HG02798 (cell line): Measurements from ENCODE around the gene BID.

ENCODE experiments used
- ATAC-seq: cut with Tn5 transposase; IDR thresholded peaks from one replicate; pipeline ENCODE4 v1.9.1; 2021; ENCODE audit warnings: mild to moderate bottlenecking; ENCODE audit not compliant: unreplicated experiment, poor library complexity

The BID gene

DNA sequence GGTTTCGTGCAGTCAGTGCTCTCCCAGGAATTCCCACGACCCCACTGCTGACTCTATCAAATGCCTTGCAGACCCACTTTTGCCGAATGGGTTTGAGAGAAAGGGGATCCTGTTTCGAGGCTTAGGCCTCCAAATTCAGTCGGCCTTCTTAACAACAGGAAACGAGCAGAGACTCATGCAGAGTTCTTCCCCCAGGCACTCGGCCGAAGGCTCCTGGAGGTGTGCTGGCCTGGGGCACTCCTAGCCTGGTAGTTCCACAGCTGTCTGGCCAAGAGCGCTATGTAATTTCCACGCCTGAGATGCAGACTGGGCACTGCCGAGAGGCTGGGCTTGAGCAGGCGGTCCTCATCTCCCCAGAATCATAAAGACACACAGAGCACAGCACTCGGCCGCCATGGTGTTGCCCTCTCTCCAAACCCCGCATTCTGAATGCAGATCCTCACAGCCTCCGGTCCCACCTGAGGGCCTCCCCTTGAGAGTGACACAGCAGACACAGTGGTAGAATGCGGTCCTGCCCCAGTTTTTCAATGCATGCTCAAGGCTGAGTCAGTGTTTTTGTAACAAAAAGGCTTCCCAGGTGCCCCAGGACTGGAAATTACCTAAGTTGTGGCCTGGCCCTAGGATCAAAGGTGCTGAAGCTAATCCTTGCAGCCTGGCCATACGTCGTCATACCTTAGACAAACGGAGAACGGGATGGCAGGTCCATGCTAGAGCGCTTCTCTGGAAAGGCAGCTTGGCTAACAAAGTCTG is 30.2 kb upstream of the BID start:
- no peak for ATAC-seq

DNA sequence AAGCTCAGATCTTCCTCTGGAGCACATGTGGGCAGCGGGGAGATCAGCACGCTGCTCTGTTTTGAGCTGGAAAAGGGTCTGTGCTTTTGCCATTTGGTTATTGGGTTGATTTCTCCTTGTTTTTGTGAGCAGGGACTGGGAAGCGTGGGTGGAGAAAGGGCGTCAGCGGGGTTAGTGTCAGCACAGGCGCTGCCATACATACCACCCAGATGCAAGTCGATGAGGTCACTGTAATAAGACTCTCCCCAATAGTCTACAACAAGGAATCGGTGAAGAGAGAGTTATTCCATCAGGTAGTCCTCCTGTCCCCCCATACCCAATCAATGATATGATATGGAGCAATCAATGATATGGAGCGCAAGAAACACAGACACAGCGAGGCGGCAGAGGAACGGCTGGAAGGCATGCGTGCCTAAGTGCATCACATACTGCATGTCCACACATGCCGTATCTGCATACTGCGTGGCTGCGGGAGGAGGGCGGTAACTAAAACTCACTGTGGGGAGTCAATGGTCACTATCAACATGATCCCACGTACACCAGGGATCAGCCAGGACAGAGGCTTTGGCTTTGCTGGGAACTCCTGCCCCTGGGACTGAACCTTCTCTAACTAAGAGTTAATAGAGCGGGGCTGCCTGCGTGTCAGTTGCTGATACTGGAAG is 29.5 kb upstream of the BID start:
- no peak for ATAC-seq

DNA sequence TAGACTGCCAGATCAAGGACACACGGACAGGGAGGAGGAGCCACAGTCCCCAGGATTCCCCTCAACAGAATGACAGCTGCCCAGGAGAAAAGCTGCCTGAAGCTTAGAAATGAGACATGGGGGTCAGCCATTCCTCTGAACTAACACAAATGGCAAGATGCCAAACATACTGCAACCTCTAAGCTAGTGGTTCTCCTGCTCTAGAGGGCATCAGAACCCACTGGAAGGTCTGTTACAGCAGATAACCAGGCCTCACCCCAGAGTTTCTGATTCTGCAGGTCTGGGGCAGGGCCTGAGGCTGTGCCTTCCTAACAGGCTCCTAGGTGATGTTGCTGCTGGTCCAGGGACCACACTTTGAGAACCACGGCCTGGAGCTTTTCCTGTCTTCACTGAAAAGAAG is 28.6 kb upstream of the BID start:
- ATAC-seq: no peak

DNA sequence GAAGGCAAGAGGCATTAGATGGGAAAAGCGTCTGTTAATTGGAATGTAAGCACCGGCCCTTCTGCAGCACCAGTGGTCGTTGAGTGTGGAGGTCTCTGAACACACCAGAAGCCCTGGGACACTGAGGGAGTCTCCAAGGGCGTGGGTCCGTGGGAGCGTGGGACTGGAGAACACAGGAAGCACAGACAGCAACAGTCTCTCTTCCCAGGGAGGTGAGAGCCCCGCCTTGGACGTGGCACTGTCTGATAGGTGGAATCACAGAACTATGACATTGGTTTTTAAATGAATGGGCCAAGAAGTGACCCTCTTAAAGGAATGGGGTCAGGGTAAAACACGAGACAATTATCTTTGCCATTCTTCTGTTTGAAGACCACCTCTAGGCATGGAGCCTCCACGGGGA is 28.1 kb upstream of the BID start:
- ATAC-seq: no peak

DNA sequence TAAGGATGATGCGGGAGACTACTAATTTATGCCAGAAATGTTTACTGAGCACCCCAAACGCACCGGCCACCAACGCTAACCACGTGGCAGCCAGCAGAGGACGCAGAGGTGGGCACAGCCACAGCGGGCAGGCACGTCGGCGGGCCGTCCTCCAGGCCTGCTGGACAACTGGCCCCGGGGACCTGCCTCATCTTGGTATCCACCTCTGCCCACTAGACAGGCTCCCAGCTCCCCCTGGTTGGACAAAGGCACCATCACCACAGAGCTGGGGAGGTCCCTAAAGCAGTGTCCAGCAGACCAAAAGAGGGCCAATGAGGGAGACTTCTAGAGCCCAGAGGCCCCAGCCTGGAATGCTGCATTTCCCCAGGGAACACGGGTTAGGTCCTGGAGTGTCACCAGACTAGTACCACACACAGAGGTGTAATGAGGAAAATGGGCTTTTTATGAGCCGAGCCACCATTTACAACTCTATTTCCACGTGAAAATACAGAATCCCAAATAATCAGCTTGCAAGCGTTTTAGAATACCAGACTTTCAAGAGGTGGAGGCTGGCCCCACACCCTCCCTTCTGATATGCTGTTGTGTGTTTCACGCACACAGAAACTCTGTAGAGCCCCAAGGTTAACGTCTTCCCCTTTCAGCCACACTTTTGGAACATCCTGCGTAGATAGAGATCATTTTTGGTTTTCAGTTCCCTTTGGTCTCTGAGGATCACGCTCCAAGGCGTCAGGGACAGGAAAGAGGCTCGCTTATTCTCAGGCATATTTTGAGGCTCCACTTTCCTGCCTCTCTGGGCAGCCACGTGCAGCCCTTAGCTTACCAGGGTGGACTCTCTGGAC is 23.7 kb upstream of the BID start:
- peak; percentile 48 for ATAC-seq

DNA sequence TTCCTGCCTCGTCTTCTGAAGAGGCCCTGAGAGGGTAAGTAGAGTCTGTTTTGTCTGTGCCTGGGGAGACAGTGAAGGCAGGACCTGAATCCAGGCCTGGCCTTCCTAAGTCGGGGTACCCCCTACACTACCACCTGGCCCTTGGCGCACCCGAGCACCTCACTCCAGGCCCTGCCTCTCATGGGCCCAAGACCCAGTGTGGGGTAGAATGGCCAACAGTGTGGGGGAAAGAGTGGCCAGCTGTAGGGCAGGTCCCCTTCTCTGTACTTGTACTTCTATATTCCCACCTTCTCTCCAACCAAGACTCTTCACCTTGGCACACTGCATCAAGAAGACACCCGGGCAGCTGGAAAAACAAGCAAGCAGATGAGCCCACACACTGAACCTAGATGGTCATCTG is 22.4 kb upstream of the BID start:
- no peak for ATAC-seq

DNA sequence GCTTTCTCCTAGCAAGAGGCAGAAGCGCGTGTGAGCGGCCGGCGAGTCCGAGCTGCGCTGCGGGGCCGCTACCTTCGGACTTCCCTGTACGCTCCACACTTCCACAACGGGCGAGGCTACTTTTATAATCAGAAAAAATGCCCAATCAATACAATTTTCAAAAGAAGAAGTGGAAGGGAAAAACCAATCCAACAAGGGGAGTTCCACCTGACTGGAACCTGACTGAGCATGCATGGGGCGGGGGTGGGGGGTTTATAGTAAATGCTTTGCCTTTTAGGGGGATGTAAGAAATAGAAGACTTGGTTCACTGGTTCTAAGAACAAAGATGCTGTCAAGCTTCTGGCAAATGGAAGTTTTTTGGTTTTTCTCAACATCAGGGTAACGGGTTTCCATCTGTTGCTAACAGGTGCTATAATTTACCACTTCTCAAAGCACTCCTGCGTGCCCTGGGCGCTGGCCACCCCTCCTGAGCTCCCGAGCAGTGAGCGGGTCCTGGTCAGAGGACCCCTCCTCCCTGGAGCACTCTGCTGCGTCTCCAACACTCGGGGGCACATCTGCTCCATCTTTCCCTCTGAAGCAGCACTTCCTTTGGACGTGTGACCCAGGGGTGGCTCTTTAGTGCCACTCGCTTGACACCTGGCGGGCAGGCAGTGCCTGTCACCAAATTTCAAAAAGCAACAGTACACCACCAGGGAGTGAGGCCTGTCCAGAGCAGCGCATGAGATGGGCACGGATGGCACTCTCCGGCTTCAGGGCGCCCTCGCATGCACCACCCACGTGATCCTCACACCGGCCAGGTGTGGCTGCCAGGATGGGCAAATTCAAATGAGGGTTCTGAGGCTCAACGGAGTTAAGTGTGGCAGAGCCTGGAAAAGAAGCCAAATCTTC is 21.6 kb upstream of the BID start:
- ATAC-seq: no peak

DNA sequence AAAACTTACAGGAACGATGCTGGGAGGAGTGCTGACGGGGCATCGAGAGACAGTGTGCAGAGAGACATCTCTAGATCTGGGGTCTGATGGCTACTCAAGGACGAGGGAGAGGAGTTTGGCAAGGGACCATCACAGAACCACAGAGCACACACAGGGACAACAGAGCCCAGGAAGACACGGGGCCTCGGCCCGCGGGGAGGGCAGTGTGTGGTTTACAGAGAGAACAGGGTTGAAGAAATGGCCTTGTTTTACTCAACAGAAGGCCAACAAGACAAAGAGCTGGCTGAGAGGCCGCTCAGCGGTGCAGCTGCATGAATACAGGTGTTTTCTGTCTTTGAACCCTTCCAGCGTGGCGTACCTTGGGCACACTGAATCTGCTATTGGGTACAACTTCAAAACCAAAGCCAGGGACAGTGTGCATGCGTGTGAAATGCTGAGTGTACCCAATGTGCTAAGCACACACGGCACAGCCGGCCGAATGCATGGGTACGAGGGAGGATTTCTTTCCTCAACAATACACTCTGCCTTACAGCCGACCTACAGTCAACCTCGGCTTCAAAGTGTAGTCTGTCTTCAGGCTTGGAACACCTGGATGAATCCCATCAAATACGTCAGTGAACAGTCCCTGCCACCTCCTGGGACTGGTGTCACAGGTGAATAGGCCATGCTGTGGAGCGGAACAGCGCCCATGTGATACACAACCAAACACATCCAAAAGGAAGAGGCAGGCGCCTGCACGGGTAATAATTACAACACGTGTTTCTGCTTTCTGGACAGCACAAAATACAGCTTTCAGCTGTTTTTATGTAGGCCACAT is 20.7 kb upstream of the BID start:
- ATAC-seq: no peak

DNA sequence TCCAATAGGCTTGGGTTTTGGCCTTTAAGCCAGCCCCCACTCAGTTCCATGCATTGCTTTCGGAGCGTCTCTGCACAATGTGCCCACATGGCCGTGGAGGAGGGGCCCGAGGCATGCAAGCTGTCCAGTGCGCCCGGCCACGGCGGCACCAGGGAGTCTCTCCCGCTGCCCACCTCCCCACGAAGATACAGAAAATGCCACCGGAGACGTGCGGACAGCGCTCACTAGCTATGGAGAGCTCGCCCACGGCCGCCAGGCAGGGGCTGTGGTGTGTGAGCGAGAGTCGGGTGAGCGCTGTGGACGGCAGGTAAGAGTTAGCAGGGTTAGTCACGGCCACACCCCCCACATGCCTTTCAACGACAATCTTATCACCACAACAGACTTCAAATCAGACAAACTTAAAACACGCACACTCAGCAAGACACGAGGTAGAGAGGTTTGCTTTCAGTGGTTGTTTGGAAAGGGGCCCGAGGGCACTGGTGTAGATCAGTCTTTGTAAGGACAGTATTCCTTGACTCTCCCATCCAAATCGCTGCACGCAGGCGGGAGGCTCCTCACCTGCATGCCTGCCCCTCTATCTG is 18.7 kb upstream of the BID start:
- no peak for ATAC-seq

DNA sequence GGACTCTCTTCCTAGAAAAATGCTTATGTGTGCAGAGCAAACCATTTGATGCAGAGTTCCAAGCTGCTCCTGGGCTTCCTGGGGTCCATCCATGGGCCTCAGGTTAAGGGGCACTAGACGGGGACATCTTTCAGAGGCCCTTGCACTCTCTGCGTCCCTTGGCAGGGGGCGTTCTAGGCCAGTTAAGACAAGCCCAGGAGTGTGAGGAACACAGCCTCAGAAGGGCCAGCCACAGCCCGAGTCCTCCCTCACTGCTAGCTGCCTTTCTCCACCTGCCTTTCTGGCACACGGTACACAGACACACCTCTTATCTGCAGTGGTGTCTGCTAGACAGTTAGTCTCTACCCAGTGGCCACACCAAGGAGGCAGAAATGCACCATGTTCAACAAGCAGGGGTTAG is 18.0 kb upstream of the BID start:
- ATAC-seq: no peak

DNA sequence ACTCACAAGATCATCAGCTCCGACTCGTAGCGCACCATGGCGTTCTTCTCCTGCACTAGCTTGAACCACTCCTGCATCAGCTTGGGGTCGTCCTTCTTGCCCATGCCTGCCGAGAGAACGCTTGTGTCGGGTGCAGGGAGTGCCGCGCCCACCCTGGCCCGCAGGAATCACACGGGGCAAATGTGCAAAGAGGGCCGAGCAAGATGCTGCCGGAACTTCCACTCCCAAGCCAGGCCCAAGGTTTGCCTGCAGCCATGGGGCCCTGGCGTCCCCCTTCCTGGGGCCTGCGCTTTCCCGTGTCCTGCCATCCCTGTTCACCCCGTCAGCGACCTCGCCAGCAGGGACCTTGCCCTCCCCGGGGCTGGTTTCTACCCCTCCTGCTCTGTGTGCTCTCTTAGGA is 16.9 kb upstream of the BID start:
- no peak for ATAC-seq

DNA sequence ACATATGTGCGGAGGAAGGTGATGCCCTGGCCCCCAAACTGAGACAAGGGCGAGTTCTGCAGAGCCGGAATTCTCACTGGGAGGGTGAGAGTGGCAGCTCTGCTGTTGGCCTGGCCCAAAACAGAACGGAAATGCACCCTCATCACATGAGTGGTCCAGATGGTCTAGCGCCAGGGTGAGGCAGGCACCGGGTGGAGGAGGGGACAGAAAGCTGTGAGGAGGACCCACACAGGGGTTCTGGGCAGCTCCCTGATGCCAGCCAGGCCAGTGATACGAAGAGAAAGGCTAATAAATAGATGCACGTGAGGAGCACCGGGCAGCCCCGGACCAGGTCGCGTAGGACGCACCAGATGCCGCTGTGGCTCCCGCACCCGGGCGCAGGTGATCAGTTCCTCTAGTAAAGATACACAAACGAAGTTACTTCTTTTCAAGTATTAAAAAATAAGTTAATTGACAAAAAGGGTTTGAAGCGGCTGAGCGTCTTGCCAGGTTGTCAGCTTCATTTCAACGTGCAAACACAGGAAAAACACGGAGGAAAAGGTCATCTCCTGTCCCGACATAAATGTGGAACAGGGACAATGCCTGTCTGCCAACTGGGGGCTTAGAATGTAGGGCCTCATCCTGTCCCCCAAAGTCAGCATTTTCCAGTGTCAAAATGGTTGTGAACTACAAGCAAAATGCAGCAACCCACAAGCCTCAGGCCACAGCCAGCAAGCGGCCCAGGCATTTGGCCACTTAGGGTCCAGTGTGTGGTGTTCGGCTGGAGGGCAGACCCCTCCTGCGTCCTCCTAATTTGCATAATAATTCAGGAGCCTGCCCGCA is 15.3 kb upstream of the BID start:
- ATAC-seq: no peak

DNA sequence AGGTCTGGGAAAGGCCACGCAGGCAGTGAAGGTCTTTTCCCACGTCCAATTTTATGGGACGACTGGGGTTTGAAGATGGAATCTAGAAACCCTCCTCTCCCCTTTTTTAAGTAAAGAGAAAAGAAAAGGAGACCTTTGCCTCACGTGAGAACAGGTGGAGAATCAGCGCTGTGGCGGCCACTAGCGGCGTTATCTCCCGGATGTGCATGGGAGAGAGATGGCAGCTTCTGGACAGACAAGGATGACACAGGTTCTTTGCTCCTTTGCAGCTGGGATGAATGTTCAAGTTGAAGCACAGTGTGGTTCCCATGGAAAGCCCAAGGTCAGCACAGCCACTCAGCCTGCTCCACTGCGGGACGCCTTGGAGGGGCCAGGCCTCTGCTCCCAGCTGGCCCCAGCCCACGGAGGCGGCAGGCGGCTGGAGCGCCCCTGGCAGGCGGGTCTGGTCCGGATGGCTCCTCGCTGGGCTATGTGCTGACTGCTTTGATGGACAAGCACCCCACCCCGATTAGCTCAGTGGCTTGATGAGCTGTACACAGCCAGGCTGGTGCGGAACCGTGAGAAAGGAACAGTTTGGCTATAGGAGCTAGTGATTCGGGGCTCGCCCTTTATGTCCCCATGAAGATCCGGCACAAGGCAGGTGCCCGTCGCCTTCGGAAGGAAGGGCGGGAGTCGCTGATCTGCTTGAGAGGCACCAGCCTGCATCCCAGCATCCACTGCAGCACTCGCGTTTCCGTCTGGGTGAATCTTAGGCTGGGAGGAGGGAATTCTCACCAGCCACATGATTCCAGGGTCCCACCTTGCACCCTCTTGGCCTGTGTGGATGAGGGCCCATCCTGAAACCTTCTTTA is 14.5 kb upstream of the BID start:
- no peak for ATAC-seq

DNA sequence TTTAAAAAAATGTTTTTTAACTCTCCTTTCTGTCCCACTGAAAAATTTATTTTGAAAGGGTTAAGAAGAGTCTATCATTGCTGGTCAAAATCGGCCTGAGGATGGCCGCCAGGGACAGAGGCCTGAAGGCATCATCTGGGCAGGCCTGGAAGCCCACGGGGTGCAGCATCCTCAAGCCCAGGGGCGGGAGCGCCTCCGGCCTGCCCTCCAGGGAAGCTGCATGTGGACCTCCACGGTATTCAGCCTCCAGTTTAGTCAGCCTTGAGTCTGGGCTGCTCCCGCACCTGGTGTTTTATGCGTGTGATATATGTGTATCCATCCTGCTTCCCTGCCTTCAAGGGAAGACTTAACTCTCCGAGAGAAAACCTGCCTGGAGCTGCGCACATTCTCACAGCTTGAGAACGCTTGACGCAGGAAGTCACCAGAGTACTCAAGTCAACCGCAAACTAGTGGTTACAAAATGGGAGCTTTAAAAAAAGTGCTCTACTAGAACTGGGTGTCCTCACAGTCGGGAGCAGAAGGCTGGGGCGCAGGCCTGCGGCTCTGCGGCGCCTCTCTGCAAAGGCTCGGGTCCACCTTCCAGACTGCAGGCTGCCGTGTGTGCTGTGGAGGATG is 13.6 kb upstream of the BID start:
- no peak for ATAC-seq

DNA sequence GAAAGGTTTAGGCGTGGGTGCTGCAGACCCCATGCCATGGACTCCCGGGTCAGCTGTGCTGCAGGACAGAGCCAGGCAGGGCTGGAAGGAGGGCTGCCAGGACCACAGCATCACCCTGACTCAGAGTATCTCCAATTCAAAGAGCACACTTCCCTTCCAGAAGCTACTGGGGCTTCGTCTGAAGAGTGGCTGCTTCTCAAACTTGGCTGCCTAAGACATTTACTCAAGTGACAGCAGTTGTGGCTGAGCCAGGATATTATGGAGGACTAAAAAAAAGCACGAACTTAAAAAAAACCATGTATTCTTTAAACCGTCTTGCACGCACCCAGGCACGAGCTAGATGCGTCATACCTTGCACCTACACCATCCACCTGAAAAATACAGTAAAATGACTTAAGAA is 13.0 kb upstream of the BID start:
- no peak for ATAC-seq

DNA sequence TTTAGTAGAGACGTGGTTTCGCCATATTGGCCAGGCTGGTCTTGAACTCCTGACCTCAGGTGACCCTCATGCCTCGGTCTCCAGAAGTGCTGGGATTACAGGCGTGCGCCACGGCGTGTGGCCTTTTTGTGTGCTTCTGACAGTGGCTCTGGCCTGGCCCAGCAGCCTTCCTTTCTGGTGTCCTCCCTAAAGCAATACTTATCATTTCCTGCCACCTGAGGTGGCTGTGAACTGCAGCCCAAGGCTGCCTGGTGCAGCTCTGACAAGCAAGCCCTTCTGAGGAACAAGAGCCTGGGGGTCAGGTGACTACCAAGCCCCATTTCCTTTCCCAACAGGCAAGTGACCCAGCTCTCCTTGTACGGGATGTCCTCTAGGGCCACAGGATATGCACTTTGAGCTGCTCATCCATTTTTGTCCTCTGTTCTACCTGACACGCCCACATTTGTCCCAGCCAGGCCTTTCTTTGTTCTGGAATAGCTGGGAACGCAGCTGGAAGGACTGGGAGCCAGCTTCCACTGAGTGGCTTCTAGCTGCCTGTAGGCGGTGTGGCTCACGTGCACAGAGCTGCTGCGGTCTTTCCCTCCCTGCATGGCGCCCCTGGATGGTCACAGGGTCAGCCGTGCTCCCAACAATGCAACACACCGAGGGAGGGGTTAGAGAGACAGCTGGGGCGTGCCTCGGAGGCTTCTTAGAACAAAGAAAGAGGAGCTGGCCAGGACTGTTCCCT is 12.3 kb upstream of the BID start:
- ATAC-seq: no peak
